Ramos (cell line): ENCODE results near the gene FBXW8.

Experiments
- in situ Hi-C: fragments of 300-500 bp; cut with MboI; formaldehyde crosslinking; loops from one replicate; pipeline ENCODE4 v1.14.3; 2022; ENCODE audit warnings: low sequenced_read_pairs; ENCODE audit not compliant: unreplicated experiment

Gene FBXW8

DNA sequence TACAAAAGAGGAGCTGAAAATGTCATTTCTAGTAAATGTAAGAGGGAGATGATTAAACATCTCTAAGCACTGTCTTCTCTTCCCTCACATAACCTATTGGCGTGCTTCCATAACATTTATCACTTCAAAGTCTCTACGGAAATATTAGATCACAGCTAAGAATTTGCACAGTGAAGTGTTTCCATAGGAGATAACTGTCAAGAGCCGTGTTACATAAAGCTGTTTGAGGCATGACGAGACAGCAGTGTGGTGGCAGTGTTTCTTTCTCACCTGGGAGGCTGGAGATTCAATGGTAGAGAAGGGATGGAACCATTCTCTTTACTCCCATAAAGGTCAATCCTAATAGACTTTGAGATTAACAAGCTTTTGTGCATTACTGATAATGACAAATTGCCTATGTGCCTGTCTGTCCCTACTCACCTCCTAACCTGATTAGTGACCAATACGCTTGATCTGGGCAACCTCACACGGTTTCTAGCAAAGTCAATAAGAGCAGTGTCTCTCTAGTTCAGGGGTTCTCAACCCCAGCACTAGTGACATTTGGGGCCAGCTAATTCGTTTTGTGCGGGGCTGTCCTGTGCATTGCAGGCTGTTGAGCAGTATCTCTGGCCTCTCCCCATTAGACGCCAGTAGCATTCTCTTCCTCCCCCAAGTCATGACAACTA lies 35.3 kb downstream of the FBXW8 start:
- in situ Hi-C loops = no loop called here

DNA sequence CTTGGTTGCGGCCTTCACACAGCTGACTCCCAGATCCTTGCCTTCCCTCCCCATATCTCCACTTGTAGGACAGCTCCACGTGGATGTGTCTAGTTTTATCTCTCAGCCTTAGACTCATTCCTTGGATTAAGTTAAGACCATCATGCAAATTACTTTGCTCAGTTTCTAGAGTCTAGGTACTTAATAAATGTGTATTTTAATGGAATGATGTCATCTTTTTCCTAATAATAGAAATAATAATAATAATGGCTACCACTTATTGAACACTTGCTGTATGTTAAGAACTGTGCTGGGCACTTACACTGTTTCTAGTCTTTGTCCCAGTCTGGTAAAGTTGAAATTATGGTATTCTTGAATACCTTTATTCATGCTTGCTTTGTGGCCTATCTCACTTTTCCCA lies 37.5 kb downstream of the FBXW8 start:
- in situ Hi-C loops = no loop called here

DNA sequence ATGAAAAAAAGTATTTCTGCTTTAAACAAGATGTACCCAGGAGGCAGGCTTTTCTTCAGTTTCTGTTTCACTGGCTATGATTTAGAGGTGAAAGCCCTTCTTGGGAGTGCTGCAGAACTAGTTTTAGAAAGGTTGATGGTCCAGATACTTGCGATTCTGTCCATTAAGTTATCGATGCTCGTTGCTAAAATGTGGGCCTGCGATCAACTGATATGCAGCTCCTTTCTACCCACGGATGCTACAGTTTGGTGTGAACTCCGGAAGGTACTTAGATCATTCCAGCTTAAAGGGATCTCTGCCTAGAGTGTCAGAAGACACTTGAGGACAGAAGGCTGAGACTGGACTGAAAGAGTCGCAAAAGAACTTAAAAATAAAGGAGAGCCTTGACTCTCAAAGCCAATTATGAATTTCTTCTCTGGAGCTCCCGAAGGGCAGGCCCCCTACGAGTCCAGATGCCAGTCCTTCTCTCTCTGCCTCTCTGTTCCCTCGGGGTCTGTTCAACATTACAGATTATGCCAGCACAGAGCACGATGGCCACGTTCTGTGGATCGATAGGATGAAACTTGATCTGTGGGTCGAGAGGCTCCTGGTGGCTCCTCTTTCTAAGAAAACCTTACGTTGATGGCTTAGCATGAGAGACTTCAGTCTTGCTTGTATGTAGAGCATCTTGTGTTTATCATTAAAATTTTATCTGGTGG lies 40.0 kb downstream of the FBXW8 start:
- in situ Hi-C loops = no loop called here

DNA sequence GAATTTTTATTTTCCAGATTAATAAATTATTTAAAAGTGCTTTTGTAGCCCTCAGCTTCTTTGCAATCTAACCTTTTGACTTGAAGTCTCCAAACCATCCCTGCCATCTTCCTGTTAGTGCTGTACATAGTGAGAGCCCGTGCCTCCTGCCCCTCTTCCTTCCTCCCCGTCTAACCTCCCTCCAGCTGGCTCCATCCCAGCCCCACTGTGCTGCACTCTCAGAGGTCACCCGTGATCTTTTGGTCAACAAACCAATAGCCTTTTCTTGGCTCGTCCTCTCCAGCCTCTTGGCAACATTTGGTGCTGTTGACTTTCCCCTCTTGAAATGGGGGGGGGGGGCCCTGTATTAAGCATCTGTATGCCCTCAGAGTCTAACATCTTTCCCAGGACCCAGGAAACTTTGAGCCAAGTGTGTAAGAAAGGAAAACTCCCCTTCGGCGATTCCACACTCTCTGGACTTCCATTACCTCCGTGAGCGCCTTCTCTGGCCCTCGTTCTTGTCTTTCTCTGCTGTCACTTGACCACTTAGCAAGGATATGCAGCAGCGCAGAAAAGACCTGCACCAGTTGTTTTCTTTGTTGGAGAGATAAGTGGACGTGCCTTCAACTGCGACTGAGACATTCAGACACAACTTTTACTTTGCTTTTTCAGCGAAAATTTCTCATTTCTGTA lies 44.1 kb downstream of the FBXW8 start:
- in situ Hi-C loops = no loop called here

DNA sequence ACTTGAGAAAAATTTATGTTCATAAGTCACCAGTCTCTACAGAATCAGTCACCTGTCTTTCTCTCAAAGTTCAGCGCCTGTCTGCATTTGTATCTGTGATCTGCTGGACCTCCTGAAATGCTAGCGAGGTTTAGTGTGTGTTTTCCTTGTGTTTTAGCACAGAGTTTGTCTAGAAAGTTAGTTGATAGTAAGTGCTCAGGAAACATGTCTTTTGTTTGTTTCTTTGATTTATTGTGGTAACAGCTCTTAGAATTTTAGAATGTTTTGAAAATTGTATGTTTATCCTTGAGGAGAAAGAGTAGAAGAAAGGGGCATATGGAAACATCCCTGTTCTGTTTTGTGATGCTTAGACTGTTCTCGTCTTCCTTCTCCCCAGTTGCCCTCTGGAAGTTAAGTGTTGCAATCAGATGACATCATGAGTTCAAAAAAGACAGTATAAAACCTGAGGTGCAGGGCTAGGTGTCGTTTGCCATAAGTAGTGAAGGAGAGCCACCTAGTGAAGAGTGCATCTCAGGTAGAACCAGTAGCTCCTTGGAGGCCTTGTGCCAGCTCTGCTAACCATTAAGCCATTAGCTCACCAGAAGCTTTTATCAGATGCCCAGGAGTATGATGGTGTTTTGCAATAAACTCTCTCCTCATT lies 44.8 kb downstream of the FBXW8 start:
- in situ Hi-C loops = no loop called here

DNA sequence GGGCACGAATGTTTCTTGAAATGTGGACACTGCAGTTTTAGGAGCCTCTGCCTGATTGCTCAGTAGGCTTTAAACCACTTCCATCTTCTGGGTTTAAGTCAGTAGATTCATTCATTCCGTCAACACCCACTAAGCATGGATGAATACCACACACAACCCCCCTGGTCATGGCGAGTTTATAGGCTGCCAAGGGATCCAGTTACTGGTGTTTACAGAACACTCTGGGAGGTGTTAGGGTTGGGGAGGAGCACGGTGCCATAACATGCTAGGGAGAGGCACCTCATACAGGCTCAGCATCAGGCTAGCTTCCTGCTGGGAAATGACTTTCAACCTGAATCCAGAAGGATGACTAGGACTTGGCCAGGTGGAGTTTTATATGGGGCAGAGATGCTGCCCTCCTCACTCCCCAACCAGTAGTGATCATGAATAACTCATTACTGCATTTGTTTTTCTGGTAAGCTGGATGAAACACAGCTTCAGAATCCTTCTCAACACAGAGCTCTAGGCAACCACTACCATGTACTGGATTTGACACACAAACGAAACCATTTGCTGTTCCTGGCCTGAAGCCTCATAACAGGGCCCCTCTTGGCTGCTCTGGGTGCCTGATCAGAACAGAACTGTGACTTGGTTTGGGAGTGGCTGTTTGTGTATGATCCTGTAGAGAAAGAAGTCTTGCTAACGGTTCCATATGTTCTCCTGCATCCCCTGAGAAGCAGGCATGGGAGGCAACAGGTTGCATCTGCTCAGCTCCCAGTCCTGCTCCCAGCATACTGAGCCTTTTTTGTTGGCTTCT lies 47.9 kb downstream of the FBXW8 start:
- in situ Hi-C loops = no loop called here

DNA sequence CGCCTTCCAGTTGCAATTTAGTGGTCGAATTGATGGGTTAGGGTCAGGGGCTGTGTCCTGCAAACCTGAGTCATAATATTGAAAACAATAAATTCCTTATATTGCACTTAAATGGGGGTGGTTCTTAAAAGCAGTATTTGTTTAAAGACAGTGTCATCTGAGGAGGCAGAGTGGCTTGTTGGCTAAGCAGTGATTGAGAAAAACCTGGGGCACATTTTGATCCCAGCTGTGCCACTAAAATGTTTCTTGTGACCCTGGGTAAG lies 48.4 kb downstream of the FBXW8 start:
- in situ Hi-C loops = no loop called here

DNA sequence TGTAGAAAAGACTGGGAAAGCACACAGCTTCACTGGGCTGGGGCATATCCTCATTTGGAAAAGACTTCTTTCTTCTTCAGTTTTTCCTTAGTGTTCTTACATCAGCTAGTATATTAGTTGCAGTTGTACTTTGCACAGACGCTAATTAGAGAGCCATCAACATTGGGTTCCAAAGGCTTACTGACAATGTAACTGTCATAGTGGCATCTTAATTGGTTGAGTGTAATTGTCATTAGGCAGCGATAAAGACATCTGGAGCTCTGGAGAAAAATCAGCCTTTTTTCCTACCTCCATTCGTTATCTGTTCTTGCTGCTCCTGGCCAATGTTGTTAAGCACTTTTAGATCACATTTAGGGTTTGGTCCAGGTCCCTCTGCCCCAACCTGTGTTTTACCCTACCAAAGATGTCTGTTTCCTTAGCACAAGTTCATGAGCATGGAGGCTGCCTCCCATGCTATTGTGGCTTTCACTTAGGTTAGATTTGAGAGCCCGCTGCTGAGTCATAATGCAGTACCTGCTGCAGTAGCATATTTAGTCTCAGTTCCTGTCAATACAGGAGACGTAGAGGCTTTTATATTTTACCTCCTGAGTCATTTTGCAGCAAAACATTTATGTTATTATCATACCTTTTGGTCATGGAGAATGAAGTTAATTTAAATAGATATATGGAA lies 49.2 kb downstream of the FBXW8 start:
- in situ Hi-C loops = no loop called here

DNA sequence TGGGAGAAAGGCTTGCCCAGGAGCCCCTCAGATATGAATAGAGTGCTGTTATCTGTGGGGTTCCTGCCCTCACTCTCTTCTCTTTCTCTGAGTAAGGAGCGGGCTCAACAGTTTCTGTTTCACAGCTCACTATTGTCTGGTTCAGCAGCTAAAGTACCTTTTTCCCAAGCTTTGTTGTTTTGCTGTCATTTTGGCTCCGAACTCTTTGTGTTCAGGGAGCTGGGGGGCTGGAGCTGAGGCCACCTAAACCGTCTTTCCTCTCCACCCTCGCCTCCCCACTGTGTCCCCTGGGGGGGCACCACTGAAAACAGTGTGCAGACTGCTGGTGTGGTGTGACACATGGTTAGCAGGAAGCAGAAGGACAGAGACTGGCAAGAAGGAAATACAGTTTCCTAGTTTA lies 51.4 kb downstream of the FBXW8 start:
- in situ Hi-C loops = no loop called here

DNA sequence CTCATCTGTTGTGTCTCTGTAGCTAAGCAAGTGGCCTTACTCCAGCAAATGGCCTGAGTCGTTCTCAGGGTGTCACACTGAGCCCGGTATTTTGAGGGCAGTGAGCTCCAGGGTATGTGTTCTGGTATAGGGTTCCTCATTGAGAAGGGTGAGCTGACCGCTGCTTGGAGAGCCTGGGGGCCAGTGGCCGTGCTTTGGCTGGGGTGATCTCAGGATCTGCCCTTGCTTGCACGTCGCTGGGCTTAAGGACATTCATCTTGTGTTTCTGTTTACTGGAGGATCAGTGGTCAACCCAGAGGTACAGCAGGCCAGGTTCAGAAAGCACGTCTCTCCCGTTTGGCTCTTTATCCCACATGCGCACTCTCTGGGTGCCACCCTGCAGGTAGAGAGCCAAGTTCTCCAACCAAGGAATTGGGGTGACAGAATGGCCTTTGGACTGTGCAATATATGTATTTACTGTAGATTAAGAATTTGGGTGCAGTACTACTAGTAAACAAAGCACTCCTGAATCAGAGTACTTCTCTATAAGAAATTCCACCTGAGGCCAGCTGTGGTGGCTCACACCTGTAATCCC lies 52.1 kb downstream of the FBXW8 start:
- in situ Hi-C loops = no loop called here

DNA sequence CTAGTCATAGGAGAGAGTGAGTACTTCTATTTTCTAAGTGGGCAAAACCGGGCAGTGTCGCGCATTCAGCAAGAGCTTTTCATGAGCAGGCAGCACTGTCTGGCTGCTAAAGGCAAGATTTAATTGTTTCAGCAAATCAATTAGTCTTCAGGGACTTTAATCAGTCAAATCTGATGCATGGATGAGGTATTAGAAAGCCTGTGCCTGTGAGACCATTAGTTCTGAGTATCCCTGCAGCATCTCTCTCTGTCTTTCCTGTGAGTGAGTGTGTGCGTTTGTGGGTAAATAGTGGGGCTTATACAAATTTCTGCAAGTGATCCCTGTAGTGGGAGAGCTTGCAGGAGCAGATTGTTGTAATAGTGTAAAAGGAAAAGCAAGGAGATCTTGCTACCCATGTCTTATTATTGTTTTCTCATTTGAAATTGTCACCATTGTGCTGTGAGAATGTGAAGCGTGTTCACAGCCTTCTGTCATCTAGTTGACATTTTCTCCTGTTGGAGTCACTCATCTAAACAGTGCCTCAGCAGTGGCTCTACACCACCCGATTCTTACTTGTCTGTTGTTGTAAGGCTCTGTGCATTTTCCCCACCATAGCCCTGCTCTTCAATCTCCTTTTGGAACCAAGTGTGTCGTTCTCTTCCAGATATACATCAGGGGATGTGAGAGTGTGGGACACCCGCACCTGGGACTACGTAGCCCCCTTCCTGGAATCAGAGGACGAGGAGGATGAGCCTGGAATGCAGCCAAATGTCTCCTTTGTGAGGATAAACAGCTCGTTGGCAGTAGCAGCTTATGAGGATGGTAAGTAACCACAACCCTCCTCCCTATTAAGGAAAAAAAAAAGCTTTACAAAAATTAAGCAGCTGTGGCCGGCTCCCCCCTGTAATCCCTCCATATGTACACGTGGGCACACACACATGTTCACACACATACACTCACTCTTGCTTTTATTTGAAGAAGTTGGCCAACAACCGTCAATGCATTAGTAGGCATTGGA lies 53.6 kb downstream of the FBXW8 start:
- in situ Hi-C loops = no loop called here

DNA sequence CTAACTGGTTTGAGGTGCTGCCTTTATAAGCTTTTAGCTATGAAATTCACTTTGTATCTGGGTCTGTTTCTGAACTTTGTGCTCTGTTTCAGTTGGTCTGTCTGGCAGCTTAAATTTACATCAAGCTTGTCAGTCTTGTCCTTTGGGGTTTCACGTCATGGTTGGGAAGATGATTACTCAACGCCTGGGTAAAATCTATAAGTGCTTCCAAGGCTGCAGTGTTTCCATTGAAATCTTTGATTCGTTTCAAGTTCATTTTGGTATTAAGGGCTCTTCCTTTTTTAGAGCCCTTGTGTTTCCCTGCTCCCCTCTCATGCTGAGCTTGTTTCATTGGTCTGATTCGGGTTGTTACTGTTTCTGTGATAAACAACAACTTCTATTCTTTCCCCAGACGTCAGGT lies 58.2 kb downstream of the FBXW8 start:
- in situ Hi-C loops = no loop called here

DNA sequence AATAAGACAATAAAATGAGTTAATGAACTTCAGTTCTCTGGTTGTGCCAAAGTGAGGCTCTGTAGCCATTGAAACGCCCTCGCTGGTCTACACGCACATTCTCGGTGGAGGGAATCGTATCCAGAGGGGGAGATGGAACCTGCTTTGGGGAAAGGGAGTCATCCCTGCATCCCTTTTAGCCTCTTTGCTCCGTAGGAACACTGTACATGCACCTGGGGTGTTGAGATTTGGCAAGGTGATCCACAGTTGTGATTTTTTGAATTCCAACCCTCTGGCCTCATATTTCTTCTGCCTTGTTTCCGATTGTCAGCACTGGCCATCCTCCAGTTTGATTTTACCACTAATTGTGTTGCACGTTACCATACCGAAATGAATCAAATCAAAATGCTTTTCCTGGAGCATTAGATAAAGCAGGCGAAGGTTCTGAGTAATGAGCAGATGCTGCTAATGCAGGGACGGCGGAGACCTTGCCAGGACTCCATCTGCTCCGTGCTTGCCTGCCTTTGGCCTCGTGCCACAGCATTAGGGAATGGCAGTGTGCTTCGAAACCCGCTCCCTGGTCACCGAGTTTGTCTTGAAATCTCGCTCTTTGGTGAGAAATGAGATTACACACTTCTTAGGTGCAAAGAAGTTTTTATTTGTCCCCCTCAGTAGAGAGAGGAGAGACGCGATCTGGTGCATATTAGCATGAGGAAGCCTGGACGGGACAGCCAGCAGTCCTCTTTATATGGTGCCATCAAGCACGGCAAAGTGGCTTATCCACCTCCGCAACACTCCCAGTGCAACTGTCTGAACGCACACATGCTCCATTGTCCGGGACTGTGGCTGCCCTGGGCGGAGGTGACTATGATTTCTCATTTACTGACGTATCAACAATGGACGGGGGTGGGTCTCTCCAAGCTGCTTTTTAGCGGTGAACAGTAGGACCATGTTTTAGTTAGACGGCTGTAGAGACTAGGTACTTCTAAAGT lies 59.1 kb downstream of the FBXW8 start:
- in situ Hi-C loops = no loop called here

DNA sequence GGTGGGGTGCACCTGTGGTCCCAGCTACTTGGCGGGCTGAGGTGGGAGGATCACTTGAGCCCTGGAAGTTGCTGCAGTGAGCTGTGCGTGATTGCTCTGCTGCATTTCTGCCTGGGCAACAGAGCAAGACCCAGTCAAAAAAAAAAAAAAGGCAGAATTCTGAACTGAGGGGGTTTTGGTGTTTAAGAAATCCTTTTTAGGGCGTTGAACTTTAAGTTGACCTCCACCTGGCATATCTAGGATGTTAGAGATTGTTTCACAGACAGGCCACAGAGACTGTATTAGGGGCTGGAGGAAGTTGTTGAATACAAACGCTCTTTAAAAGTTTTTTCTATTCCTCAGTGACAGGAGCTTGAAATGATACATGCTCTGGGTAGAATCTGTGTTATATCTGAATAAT lies 60.5 kb downstream of the FBXW8 start:
- in situ Hi-C loops = no loop called here

DNA sequence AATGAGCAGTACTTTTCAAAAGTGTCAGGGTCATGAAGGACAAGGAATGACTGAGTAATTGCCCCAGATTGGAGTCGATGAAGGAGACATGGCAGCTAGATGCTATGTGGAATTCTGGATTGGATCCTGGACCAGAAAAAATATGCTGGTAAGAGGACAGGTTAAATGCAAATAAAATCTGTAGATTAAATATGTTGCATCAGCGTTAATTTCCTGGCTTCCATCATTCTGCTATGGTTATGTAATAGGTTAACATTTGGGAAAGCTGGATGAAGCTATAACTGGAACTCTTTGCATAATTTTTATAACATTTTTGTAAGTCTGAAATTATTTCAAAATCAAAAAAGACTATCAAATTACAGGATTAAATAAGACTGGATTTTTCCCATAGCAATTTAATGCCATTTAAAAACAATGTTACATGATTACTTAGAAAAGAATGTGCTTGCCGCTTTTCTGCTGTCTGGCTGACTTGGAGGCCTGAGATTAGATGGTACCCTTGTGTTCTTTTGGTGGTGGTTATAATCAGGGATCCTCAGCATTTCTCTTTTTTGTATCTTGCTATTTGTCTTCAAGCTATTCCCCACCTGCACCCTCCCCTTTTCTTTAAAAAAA lies 65.1 kb downstream of the FBXW8 start:
- in situ Hi-C loops = no loop called here

DNA sequence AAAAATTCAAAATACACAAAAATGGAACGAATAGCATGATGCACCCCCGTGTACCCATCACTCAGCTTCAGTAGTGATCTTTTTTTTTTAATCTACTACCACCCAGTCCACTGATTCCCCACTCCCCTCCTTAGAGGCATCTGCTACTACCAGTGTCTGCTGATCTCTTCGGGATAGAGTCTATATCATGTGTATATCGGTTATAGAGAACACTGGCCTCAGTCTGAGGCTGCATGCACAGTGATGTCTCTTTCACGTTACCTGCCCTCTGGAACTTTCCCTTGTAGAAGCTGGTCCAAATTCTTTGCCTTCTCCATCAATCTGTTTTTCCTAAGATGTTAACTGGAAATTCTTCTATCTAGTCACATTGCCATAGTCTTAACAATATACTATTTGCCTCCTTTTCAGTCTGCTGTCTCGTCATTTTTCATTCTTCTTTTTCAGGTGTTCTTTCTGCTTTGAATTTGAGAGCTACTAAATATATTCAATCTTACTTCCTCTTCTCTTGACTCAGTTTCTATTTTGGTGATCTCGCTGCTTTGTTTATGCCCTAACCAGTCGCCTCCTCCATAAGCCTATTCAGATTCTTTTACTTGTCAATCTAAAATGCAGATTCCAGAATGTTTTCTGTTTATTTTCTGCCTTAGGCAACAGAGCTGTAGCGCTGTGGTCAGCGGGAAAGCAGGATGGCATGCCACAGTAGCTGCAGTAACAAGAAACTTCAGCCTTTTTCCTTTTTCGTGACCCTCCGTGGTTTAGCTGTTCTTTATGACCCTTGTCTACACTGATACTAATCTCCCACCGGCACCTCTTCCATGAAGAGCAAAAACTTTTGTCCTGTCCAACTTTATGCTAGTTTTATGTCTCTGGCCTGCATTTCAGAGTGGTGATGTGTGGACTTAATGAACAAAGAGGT lies 67.0 kb downstream of the FBXW8 start:
- in situ Hi-C loops = no loop called here
